Stimulated activated CD8-positive, alpha-beta memory T cell treated with anti-CD3 and anti-CD28 coated beads, Interleukin-2, amount 100 ng/mL, for 48 hours (primary cell): ENCODE measurements around the gene SOX21.

Experiments used
- DNase-seq, 2 donors: peaks; one replicate each; pipeline ENCODE4 v3.0.0-alpha.2; 2020; ENCODE audit warnings: low read depth in 2 of 2

Gene SOX21

DNA sequence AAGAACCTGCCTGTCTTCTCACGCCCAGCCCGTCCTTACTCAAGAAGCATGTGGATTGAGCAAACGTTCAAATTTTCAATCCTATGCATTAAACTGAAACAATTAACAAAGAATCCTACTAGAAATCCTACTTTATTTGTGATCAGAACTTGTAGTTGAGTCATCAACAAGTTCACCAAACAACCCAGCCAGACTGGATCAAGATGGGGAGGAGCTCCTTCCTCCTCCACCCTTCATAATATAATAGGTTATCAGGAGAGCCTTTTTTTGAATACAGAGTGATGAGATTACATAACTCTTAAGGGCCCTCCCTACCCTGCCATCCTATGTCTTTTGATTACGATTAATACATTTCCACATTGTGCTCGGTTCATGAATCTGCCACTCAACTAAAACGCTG, 32.7 kb downstream of the SOX21 start:
- DNase-seq: no peak

DNA sequence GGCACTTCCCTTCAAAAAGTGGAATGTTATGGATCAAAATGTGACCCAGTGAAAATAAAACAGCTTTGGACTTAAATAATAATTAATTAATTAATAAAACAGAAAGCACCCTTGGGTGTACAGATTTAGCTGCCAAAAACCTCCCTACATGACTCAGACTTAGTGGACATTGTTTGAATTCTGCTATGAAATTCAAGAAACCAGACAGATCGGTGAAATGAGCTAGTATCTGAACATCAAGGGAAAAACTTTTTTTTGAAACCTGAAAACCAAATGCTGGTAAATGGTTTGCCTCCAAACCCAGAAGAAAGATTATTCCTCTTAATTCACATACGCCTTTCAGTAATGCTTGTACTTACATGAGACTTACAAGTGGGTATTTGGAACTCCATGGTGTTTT, 33.5 kb downstream of the SOX21 start:
- DNase-seq: no peak

DNA sequence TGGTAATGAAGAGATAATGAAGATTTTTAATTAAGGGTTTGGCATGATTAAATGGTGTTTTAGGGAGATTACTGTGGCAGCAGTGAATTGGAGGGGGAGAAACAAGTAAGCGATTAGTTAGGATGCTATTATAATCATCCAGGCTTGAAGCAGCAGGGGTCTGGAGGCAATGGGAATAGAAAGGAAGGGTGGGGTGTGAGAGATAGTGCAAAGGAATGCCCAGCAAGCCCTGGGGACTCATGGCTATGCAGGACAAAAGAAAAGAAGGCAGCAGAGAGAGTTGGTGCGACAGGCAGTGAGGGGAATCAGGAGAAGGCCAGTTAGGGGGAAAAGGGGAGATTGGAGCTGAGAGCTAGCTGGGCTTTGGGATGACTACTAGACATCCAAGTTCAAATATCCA, 34.5 kb downstream of the SOX21 start:
- no peak for DNase-seq

DNA sequence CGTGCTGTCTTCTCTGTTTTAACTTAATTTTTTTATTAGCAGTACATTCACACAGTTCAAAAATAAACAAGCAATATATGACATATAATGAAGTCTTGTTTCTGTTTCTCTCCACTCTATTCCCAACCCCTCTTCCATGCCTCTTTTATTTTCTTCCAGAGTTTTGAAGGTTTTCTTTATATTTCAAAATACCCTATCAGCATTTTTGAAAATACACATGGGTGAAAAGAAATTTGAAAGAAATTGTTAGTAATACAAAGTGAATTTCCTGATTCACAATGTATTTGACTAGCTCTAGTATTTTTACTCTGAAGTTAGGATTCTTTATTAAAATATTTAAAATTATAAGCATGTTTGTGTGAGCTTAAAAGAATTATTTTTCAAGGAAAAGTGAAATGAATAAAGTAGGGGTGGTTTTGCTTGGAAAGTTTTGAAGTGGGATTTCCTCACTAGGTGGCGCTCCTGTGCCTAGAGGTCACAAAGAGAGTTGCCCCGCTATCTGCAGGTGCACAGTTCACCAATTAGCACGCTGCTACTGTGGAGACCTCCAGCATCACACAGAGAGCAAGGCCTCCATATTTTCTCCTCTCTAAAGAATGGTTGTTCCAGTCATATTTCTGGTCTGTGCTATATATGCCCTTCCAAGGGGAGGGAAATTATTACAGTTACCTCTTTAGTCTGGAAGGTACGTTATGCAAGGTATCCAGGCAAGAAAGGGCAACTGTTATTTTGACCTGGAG, 37.6 kb downstream of the SOX21 start:
- peak; percentile 24 to 48 for DNase-seq

DNA sequence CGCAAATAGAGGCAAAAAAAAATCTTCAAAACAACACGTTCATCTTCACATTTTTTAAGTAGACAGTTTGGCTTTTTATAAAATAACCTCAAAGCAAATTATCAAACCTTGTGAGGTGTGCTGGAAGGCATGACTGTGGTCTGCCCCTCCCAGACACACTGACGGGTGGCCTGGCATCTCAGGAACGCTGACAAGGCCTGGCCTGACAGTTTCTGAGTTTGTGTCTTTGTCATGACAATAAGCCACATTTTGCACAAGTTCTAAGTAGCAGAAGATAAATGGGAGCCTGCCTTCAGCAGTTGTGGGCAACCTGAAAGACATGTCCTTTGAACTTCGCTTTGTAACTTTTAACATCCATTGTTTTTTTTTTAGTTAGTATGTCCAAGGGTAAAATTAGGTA, 38.5 kb downstream of the SOX21 start:
- DNase-seq: no peak

DNA sequence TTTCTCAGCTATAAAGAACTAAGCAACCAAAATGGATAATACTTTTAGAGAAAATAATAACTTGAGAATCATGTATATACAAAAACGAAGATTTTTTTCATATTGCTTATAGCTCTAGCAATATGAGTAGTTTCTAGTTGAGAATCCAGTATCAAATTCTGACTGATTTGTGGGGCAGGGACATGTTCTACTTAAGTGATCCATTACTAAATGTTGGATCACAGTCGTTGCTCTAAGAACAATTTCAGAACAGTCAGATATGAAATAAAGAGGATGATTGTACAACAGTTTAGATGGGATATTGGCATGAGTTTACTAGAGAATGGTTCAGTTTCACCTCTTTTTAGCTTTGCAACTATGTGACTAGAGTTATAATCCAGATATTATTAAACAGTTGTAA, 39.9 kb downstream of the SOX21 start:
- DNase-seq: no peak

DNA sequence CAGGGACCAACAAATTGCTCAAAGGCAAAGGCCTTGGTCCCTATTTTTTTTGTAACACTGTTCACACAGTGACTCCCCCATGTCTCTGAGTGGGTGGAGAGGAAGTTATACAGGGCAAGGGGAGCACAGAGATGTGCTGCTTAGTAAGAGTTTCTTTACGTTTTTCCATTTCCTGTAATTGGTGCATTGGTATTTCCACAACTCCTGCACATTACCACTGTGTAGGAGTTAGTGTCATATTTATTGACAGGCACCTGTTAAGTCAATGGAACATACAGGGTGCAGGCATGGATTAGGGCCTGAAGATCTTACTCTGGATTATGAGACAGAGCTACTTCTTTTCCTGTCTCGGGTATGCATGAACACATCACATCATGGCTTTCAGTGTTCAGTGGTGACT, 45.2 kb downstream of the SOX21 start:
- DNase-seq: no peak

DNA sequence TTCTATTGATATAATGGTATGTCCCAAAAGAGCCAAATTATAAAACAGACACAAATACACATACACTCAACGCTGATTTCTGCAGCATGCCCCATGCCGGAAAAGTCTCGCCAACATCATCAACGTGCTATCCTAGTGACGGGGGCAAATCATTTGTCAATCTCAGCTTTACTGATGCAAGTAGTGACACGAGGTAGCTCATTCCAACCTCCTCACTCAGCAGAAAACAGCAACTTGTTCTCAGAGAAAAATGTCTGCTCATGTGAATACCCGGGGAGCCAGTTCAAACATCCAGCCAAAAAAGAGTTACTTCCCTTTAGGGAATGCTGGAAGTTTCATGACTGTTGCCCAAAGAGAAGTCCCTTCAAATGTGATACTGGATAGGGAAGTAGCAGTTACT, 46.3 kb downstream of the SOX21 start:
- no peak for DNase-seq

DNA sequence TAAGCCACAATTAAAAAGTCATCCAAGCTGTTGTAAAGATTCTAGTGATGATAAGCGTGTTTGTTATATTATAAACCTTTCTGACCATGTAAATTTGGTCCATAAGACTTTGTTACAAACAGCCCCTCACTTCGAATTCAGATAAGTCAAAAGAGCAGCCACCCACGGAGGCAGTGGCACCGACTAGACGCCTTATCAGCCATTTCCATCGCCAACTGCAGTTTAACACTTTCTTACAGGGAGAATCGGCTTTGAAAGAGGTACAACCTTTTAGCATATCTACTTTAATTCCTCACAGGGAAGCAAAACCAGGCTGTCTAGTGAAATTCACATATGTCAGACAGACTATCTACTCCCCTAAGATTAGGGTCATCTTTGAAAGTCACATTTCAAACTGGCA, 47.5 kb downstream of the SOX21 start:
- DNase-seq: no peak

DNA sequence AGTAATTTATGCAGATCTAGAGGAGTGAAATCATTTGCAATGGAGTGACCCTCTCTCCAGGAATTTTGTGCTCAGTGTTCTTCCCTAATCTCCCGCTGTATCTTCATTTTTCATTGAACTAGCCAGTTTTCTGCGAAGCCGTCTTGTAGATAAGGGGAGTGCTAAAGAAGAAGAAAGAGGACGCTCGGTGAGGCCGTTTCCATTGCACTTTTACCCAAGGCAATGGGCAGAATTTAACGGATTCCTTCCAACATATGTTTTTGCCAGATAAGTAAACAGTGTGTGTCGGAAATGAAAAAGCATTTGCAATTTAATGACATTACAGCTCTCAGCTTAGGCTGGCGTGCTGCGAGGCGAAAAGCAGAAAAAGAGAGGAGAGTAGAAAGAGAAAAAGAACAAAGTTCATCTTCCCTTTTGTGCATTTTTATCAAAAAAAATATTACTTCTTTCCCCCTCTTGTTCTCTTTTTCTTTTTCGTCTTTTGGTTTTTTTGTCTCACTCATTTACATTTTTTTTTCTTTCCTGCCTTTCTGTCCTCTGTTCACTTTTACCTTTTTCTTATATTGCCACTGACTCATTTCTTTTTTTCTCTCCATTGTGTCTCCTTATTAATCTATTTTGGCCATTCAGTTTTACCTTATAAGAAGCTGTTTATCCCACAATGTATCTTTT, 49.9 kb downstream of the SOX21 start:
- no peak for DNase-seq

DNA sequence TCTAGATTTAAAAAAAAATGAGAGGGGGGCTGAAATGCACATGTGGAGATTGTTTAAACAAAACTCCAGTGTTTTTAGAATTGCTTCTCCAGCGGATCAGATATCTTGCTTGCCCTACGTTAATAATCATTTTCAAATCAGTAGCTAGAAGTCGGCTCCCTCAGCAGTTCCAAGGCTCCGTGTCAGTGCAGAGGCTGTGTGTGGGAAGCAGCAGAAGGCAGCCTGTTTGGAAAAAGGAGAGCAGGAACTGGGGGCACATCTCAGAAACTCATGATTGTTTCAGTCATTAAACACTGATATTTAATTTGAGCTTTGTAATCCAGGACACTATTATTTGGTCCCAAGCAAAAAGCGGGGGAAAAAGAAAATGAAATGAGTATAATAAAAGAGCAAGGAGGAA, 50.9 kb downstream of the SOX21 start:
- DNase-seq: no peak

DNA sequence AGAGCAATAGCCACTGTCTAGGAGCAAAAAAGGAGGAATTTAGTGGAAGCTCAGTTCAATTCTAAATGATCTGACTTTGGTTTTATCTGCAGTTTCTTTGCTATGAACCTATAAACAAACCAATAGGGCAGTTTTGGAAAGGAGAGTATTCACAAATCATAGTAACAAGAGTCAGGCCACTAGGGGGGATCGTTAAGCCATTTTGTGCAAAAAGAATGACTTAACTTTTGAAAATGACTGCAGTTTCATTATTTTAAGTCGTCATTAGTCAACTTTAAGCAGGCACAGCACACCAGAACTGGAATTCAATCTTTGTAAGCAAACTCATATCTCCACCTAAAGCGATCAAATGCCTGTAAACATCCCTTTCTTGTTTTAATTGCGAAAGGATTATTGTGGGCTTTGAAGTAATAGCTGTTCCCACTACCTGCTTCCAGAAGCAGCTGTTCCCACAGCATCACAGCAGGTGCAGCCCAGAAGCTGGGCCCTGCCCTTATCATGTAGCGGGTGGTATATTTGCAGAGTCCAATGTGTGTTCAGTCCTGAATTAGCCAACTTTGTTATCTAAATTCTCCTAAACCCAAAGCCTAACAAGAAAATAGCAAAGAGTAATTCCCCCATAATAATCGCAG, 51.5 kb downstream of the SOX21 start:
- DNase-seq: no peak
